GM21723 (cell line): ENCODE data around the gene GNG7.
"Not testable (repeated sequence)": the region's sequence is repeated elsewhere in the genome, so short reads cannot be mapped to it uniquely, and the experiment has no call there.

ENCODE experiments used
- ATAC-seq: cut with Tn5 transposase; IDR thresholded peaks from one replicate; pipeline ENCODE4 v1.9.1; 2021; ENCODE audit warnings: mild to moderate bottlenecking, moderate library complexity; ENCODE audit not compliant: unreplicated experiment

Gene GNG7

GRCh38 chr19:2625434-2625833 is 77.1 kb downstream of the GNG7 start:
- ATAC-seq, result no peak

- ATAC-seq, result no peak
Measured at GRCh38 chr19:2624537-2625091, 77.9 kb downstream of the GNG7 start.

- ATAC-seq, result no peak
Measured at GRCh38 chr19:2623798-2624197, 78.7 kb downstream of the GNG7 start.

DNA sequence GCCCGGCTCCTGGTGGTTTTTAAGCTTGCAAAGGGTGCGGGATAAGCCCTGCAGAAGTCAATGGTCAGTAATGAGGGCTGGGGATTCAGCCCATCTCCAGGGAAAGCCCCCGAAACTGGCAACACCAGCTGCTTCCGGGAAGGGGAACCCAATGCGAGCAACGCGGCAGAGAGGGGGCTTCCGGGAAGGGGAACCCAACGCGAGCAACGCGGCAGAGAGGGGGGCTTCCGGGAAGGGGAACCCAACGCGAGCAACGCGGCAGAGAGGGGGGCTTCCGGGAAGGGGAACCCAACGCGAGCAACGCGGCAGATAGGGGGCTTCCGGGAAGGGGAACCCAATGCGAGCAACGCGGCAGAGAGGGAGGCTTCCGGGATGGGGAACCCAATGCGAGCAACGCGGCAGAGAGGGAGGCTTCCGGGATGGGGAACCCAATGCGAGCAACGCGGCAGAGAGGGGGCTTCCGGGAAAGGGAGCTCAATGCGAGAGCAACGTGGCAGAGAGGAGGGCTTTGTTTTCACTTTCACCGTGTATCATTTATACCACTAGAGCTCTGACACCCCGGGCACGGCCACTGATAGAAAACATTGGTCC is 80.0 kb downstream of the GNG7 start:
- ATAC-seq, result not testable (repeated sequence)

DNA sequence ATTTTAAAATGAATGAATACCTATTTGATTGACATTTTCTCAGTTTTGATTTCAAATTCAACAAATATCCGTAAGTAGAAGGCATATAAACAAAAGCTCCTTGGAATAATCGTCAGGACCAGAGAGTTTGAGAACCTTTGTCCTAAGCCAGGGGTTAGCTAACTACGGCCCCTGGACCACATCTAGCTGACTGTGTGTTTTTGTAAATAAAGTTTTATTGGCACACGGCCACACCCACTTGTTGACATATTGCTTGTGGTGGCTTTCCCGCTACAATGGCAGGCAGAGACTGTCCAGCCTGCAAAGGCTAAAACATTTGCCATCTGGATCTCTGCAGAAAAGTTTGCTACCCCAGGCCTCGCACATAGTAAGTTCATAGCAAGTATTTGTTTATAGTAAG is 83.4 kb downstream of the GNG7 start:
- ATAC-seq, result no peak

DNA sequence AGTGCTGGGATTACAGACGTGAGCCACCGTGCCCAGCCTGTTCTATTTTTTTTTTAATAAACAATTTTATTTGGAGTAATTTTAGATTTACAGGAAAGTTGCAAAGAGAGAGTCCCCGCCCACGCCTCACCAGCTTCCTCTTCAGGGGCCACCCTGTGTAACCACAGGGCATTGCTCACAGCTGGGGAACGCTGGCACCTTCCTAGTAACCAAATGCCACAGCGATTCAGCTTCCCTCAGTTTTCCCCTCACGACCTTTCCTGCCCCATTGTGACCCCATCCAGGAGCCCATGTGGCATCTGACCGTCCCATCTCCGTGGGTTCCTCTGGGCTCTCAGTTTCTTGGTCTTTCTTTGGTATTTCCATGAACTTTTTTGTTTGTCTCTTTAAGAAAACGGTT is 83.9 kb downstream of the GNG7 start:
- no peak for ATAC-seq

DNA sequence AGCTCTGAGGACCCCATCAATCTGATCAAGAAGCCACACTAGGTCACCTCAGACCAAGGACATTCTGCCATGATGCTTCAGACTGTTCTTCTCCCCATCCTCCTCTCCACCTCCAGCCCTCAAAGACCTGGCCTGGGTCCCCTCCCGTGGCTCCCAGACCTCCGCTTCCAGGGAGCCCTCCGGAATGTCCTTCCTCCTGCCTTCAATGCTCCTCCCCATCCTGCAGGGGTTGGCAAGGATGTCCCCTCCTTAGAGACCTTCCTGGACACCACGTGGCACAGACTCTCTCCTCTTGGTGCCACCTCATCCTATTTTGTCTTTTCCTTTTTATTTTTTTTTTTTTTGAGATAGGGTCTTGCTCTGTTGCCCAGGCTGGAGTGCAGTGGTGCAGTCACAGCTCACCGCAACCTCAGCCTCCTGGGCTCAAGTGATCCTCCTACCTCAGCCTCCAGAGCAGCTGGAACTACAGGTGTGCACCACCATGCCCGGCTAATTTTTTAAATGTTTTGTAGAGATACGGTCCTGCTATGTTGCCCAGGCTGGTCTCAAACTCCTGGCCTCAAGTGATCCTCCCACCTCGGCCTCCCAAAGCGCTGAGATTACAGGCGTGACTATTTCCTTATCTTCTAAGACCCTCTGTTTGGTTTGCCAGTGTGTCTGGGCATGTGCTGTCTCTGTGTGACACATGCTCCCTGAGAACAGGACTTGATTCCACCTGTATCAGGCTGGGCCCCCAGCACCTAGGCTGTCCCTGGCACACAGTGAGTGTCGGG is 84.9 kb downstream of the GNG7 start:
- ATAC-seq, result no peak

DNA sequence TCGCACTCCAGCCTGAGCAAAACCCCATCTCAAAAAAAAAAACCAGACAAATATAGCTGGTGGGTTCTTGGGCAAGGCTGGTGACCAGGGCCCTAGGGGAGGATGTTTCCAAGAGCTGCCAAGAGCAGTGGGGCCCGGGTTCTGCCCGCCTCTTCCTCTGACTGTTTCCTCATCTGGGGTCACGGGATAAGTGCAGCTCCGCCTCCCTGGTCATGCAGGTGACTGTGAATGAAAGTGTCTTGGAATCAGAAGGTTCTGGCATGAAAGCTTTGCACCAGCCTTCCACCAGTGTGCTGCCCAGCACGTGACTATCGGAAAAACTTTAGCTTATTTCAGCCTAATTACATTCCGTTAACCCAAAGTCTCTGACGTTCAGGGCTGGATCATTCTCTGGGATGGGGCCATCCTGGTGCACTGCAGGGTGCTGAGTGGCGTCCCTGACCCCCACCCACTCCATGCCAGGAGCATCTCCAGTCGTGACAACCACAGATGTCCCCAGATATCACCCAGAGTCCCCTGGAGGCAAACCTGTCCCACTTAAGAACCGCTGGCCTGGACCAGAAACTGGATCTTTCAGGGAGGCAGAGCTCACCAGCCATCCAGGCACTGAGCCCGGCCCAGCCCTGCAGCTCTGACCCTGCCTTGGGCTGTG is 85.6 kb downstream of the GNG7 start:
- ATAC-seq, result no peak

DNA sequence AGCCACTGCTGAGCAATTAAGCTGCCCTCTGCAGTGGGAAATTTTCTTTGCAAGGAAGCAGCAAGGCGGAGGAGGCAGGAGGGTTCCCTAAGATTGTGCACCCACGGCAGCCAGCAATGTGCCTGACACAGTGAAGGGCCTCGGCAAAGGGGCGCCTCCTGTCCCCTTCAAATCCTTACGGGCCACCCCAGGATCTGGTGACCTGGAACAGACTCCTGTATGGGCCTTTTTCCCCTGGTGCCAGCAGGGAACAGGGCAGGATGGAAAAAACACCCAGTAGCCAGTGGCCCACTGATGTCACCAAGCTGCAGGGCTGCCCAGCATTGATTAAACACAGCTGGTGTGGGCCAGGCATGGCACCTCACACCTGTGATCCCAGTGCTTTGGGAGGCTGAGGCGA is 86.7 kb downstream of the GNG7 start:
- no peak for ATAC-seq

DNA sequence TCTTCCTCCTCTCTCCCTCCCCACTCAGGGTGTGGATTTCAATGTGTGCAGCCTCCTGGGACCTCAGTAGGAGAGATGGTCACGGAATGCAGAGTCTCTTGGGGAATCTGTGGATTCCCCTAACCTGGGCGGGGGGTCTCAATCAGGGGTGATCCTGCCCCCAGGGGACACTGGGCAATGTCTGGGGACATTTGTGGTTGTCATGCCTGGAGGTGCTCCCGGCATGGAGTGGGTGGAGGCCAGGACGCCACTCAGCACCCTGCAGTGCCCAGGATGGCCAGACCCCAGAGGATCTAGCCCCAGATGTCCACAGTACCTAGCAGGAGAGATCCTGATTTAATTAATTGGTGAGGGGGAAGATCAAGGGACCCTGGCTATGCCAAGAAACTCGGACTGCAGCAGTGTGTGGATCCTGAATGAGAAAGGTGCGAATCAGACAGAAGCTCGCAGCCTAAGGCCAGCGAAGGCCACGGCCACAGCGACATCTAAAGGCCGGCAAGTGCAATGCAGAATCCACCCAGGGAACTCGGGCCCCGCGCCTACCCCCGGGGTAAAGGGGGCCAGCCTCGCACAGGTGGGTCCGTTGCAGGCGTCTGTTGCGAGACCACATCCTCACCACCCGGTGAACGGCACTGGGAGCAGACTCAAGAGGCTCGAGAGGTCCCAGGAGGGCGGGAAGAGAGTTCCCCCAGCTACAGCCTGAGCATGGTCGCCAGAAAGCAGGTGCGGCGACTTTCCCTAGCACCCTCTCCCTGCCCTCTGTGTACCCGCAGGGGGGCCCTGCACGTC is 88.8 kb downstream of the GNG7 start:
- no peak for ATAC-seq

GRCh38 chr19:2612619-2613249 is 89.8 kb downstream of the GNG7 start:
- no peak for ATAC-seq

DNA sequence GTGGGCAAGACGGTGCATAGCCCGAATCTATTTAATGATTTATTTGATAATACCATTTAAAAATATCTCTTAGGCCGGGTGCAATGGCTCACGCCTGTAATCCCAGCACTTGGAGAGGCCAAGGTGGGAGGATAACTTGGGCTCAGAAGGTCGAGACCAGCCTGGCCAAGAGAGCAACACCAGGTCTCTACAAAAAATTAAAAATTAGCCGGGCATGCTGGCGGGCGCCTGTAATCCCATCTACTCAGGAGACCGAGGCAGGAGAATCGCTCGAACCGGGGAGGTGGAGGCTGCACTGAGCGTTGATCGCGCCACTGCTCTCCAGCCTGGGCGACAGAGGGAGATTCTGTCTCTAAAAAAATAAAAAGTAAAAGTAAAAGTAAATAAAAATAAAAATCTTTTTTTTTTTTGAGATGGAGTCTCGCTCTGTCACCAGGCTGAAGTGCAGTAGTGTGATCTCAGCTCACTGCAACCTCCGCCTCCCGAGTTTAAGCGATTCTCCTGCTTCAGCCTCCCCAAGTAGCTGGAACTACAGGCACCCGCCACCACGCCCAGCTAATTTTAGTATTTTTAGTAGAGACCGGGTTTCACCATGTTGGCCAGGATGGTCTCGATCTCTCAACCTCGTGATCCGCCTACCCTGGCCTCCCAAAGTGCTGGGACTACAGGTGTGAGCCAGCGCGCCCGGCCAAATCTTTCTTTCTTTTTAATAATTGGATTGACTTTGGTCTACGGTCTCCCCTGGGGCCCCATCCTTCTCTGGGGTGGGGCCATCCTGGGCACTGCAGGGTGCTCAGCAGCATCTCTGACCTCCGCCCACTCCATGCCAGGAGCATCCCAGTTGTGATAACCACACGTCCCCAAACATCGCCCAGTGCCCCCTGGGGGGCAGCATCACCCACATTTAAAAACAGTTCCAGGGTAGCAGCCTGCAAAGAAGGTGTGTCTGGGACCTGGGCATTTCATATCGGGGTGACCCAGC is 90.7 kb downstream of the GNG7 start:
- ATAC-seq, result no peak

- peak; percentile 44 for ATAC-seq
Measured at GRCh38 chr19:2610637-2611482, 91.6 kb downstream of the GNG7 start.

DNA sequence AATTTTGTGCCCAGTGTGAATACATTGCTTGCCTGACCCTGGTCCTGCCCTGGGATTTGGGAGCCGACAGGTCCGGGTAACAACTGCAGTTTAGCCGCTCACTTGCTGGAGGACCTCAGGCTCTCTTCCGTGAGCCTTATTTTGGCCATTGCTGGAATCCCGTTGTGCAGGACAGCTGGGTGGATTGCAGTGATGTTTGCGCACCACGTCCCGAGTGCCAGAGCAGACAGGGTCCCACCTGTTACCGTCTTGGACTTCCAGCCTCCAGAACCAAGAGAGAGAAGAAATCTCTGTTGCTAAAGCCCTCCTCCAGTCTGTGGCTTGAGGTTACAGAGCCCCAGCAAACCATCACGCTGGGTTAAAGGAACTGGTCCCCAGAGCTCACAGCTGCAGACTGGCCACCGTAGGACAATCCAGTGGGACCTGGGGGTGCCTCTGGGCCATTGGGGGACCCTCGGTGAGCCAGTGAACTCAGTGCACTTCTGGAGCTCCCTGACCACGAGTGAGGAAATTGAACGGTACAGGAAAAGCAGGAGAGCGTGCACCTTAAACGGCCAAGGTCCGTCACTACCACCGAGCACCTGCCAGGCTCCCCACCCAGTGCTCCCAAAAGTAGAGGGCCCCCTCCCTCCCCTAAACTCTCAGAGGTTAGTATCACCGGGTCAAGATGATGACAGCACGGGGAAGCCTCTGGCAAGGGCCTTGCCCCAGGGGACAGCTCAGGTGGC is 92.9 kb downstream of the GNG7 start:
- no peak for ATAC-seq

- ATAC-seq, result not testable (repeated sequence)
Measured at GRCh38 chr19:2609034-2609388, 93.5 kb downstream of the GNG7 start.

DNA sequence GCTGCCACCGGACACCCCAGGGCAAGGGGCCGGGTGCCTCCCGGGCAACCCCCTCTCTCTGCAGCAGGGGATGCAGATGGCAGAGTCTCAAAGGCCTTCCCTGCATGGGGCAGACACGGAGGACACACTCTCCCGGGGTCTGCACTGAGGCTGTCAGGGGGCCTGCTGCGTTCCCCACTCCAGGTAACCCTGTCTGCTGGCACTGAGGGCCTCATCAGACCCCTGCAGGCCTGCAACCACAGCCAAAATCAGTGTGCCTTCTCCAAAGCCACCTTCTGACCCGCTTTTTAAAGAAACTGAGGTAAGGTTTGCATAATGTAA is 93.9 kb downstream of the GNG7 start:
- ATAC-seq, result no peak

- ATAC-seq, result peak; percentile 30
Measured at GRCh38 chr19:2607712-2608601, 94.5 kb downstream of the GNG7 start.
